PC-9 (cell line): ENCODE results near the gene CYLD.

Experiments
- EZH2 ChIP-seq: fragments of 200-600 bp; sonication (generic); IDR thresholded peaks from 2 replicates; pipeline ENCODE4 v1.8.0; 2017; ENCODE audit warnings: antibody characterized with exemption, low read depth
- TF ChIP-seq, protein P1 (sequence below): fragments of 200-600 bp; sonication (generic); conservative IDR thresholded peaks from 2 replicates; pipeline ENCODE4 v1.6.1; 2017; ENCODE audit warnings: mixed run types, antibody characterized with exemption, mild to moderate bottlenecking, moderate library complexity

DNA sequence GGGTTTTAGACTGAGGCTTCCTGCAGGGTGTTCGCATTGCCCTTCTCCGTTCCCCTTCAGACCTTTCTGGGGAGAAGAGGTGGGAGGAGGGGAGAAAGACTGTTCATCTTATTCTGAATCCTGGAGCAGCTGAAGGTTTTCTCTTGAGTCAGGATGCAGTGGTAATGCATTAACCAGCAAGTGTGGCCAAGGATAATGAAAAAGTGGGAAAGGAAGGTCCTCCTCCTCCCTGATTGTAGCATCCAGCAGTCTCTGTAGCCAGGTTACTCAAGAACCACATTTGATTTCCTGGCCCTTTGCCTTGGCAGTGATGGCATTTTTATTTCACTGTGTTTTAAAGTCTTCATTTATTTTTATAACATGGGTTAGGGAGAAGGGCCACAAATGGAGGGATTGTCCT, 59.1 kb downstream of the CYLD start:
- TF ChIP-seq, protein P1, sequence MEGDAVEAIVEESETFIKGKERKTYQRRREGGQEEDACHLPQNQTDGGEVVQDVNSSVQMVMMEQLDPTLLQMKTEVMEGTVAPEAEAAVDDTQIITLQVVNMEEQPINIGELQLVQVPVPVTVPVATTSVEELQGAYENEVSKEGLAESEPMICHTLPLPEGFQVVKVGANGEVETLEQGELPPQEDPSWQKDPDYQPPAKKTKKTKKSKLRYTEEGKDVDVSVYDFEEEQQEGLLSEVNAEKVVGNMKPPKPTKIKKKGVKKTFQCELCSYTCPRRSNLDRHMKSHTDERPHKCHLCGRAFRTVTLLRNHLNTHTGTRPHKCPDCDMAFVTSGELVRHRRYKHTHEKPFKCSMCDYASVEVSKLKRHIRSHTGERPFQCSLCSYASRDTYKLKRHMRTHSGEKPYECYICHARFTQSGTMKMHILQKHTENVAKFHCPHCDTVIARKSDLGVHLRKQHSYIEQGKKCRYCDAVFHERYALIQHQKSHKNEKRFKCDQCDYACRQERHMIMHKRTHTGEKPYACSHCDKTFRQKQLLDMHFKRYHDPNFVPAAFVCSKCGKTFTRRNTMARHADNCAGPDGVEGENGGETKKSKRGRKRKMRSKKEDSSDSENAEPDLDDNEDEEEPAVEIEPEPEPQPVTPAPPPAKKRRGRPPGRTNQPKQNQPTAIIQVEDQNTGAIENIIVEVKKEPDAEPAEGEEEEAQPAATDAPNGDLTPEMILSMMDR, result no peak
- no peak for TF ChIP-seq EZH2
